ENCODE data around the gene ASAP2. TPM values are rescaled to one million over a fixed set of nuclear protein-coding genes. Genes with fewer than 3 reads are reported as not detected.
A peak's percentile ranks its signal among the peaks of the same experiment; 100 is the strongest.

Gene ASAP2
- total and polyA plus RNA-seq, 9 of the 15 experiments (the other 6 are each of a cell fraction or from before 2014, with no cell fraction given): 0.06 to 4.3 (median 3.1) TPM

DNA sequence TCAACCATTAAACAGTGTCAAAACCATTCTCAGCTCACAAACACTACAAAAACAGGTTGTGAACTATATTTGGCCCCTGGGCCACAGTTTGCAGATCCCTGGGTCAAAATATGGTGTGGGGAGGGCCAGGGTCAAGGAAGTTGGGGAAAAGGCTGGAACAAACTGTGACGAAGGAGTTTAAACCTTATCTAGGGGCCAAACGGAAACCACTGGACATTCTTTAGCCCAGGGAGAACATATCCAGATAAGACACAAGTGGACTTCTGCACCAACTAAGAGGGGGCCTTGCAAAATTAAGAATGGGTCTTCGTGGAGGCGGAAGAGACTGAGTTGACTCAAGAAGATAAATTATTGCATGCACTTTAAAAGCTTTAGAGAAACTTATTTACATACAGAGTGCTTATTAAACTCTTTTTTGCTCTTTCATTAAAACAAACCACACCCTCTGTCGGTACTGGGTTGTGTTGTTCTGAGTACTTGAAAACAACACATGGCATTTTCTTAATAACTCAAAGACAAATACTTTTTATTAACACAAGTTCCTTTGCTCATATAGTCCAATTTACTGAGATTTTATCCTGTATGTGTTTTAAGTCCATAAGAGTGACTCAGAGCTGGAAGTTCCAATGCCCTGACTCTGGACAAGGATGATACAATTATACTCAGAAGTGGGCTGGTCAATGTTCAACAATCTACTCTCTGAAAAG lies 5.3 kb upstream of the ASAP2 start (continued):
- TF ChIP-seq, protein P1, sequence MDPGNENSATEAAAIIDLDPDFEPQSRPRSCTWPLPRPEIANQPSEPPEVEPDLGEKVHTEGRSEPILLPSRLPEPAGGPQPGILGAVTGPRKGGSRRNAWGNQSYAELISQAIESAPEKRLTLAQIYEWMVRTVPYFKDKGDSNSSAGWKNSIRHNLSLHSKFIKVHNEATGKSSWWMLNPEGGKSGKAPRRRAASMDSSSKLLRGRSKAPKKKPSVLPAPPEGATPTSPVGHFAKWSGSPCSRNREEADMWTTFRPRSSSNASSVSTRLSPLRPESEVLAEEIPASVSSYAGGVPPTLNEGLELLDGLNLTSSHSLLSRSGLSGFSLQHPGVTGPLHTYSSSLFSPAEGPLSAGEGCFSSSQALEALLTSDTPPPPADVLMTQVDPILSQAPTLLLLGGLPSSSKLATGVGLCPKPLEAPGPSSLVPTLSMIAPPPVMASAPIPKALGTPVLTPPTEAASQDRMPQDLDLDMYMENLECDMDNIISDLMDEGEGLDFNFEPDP (CRISPR knock-in tag; IDR thresholded peaks at IDR 0.05): no peak
- TF ChIP-seq, protein P2, sequence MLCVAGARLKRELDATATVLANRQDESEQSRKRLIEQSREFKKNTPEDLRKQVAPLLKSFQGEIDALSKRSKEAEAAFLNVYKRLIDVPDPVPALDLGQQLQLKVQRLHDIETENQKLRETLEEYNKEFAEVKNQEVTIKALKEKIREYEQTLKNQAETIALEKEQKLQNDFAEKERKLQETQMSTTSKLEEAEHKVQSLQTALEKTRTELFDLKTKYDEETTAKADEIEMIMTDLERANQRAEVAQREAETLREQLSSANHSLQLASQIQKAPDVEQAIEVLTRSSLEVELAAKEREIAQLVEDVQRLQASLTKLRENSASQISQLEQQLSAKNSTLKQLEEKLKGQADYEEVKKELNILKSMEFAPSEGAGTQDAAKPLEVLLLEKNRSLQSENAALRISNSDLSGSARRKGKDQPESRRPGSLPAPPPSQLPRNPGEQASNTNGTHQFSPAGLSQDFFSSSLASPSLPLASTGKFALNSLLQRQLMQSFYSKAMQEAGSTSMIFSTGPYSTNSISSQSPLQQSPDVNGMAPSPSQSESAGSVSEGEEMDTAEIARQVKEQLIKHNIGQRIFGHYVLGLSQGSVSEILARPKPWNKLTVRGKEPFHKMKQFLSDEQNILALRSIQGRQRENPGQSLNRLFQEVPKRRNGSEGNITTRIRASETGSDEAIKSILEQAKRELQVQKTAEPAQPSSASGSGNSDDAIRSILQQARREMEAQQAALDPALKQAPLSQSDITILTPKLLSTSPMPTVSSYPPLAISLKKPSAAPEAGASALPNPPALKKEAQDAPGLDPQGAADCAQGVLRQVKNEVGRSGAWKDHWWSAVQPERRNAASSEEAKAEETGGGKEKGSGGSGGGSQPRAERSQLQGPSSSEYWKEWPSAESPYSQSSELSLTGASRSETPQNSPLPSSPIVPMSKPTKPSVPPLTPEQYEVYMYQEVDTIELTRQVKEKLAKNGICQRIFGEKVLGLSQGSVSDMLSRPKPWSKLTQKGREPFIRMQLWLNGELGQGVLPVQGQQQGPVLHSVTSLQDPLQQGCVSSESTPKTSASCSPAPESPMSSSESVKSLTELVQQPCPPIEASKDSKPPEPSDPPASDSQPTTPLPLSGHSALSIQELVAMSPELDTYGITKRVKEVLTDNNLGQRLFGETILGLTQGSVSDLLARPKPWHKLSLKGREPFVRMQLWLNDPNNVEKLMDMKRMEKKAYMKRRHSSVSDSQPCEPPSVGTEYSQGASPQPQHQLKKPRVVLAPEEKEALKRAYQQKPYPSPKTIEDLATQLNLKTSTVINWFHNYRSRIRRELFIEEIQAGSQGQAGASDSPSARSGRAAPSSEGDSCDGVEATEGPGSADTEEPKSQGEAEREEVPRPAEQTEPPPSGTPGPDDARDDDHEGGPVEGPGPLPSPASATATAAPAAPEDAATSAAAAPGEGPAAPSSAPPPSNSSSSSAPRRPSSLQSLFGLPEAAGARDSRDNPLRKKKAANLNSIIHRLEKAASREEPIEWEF (CRISPR knock-in tag; IDR thresholded peaks at IDR 0.05): peak; percentile 57; the same call in 1 of the 2 replicates
- no peak for TF ChIP-seq ZNF384 (IDR thresholded peaks at IDR 0.05; ENCODE audit: low read depth, low read length)
- no peak for TF ChIP-seq CREB1 (IDR thresholded peaks at IDR 0.05)
- TF ChIP-seq CREB1 (CRISPR knock-in tag; IDR thresholded peaks at IDR 0.05): no peak
- TF ChIP-seq, protein P3, sequence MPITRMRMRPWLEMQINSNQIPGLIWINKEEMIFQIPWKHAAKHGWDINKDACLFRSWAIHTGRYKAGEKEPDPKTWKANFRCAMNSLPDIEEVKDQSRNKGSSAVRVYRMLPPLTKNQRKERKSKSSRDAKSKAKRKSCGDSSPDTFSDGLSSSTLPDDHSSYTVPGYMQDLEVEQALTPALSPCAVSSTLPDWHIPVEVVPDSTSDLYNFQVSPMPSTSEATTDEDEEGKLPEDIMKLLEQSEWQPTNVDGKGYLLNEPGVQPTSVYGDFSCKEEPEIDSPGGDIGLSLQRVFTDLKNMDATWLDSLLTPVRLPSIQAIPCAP (CRISPR knock-in tag; IDR thresholded peaks at IDR 0.05; ENCODE audit: borderline replicate concordance): no peak
- TF ChIP-seq, protein P4, sequence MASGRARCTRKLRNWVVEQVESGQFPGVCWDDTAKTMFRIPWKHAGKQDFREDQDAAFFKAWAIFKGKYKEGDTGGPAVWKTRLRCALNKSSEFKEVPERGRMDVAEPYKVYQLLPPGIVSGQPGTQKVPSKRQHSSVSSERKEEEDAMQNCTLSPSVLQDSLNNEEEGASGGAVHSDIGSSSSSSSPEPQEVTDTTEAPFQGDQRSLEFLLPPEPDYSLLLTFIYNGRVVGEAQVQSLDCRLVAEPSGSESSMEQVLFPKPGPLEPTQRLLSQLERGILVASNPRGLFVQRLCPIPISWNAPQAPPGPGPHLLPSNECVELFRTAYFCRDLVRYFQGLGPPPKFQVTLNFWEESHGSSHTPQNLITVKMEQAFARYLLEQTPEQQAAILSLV (tag; IDR thresholded peaks at IDR 0.05): no peak
- TF ChIP-seq RHOXF2B (CRISPR knock-in tag; conservative IDR thresholded peaks at IDR 0.05): no peak
- no peak for TF ChIP-seq ZC3H11A (IDR thresholded peaks at IDR 0.05; ENCODE audit: low read depth, low read length)
- TF ChIP-seq NELFE (IDR thresholded peaks at IDR 0.05; ENCODE audit: insufficient read depth, insufficient read length): no peak
- TF ChIP-seq ZFPM2 (CRISPR knock-in tag; IDR thresholded peaks at IDR 0.05): no peak
- TF ChIP-seq TEAD4 (IDR thresholded peaks at IDR 0.05; ENCODE audit: low read length): peak; percentile 83
- TF ChIP-seq TEAD4 (CRISPR knock-in tag; IDR thresholded peaks at IDR 0.05; ENCODE audit: borderline replicate concordance): no peak
- TF ChIP-seq SMARCA4 (IDR thresholded peaks at IDR 0.05): peak; percentile 88
- TF ChIP-seq, protein P5, sequence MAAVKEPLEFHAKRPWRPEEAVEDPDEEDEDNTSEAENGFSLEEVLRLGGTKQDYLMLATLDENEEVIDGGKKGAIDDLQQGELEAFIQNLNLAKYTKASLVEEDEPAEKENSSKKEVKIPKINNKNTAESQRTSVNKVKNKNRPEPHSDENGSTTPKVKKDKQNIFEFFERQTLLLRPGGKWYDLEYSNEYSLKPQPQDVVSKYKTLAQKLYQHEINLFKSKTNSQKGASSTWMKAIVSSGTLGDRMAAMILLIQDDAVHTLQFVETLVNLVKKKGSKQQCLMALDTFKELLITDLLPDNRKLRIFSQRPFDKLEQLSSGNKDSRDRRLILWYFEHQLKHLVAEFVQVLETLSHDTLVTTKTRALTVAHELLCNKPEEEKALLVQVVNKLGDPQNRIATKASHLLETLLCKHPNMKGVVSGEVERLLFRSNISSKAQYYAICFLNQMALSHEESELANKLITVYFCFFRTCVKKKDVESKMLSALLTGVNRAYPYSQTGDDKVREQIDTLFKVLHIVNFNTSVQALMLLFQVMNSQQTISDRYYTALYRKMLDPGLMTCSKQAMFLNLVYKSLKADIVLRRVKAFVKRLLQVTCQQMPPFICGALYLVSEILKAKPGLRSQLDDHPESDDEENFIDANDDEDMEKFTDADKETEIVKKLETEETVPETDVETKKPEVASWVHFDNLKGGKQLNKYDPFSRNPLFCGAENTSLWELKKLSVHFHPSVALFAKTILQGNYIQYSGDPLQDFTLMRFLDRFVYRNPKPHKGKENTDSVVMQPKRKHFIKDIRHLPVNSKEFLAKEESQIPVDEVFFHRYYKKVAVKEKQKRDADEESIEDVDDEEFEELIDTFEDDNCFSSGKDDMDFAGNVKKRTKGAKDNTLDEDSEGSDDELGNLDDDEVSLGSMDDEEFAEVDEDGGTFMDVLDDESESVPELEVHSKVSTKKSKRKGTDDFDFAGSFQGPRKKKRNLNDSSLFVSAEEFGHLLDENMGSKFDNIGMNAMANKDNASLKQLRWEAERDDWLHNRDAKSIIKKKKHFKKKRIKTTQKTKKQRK (IDR thresholded peaks at IDR 0.05; ENCODE audit: borderline replicate concordance, low read depth, low read length): no peak
- no peak for TF ChIP-seq FOXK1 (CRISPR knock-in tag; IDR thresholded peaks at IDR 0.05; ENCODE audit: borderline replicate concordance)
- TF ChIP-seq MECOM (CRISPR knock-in tag; IDR thresholded peaks at IDR 0.05): no peak
